ENCODE results near the gene NAPSA.

- TF ChIP-seq ZZZ3 (IDR thresholded peaks at IDR 0.05; ENCODE audit: control insufficient read depth, insufficient read length, low read depth) (no peak), POLR2AphosphoS5 (IDR thresholded peaks at IDR 0.05; ENCODE audit: low read length) (no peak), SIN3A (IDR thresholded peaks at IDR 0.05; ENCODE audit: low read depth, low read length) (no peak), POLR2A (IDR thresholded peaks at IDR 0.05; ENCODE audit: low read depth, low read length) (no peak), YY1 (IDR thresholded peaks at IDR 0.05; ENCODE audit: low read depth, low read length) (no peak), ZNF24 (IDR thresholded peaks at IDR 0.05) (no peak), RAD21 (IDR thresholded peaks at IDR 0.05; ENCODE audit: insufficient read depth, low read depth, low read length) (no peak), MYC (IDR thresholded peaks at IDR 0.05; ENCODE audit: insufficient read depth, insufficient read length, insufficient replicate concordance, low read length, severe bottlenecking) (no peak), CTCF (IDR thresholded peaks at IDR 0.05 in 2 of 3, conservative IDR thresholded peaks at IDR 0.05 in 1 of 3; ENCODE audit: control insufficient read depth in 2 of 3, extremely low read depth in 1 of 3, insufficient read depth in 1 of 3, low read depth in 3 of 3, low read length in 3 of 3) (no peak), MYB (IDR thresholded peaks at IDR 0.05; ENCODE audit: borderline replicate concordance, low read depth, low read length) (no peak), ESRRA (IDR thresholded peaks at IDR 0.05; ENCODE audit: low read length) (no peak), KAT2A (conservative IDR thresholded peaks at IDR 0.05; ENCODE audit: control insufficient read depth, low read depth, low read length) (no peak)
Observed at GRCh38 chr19:50409347-50409746, 43.9 kb upstream of the NAPSA start.

All from GM12878 (cell line).